Astrocyte of the spinal cord (primary cell): ENCODE results near the gene SEMG2.

Experiments
- DNase-seq: peaks from one replicate; pipeline ENCODE4 v3.0.0; 2011; ENCODE audit warnings: low read depth, low spot score
- H3K4me3 ChIP-seq: 2 replicates; pipeline ENCODE4 v1.5.1; 2011; ENCODE audit warnings: low read depth, mild to moderate bottlenecking, low read length, moderate library complexity
- CTCF ChIP-seq: IDR thresholded peaks from 2 replicates; pipeline ENCODE4 v1.5.1; 2012; ENCODE audit warnings: low read depth, mild to moderate bottlenecking, low read length, inconsistent platforms
- in situ Hi-C: cut with HindIII; loops from 2 replicates; pipeline ENCODE4 v1.10.0; 2017; ENCODE audit warnings: low sequenced_read_pairs

The SEMG2 gene

GRCh38 chr20:45223136-45223535 is 2.0 kb downstream of the SEMG2 start:
- no peak for TF ChIP-seq CTCF
- in situ Hi-C loops: no loop called here
- no peak overlapping the region for H3K4me3 ChIP-seq
- no peak for DNase-seq

- no peak for TF ChIP-seq CTCF
- no peak for DNase-seq
- H3K4me3 ChIP-seq: no peak overlapping the region
- in situ Hi-C loops: no loop called here
Observed at GRCh38 chr20:45226287-45226686, 5.1 kb downstream of the SEMG2 start.

GRCh38 chr20:45229264-45230056 is 8.3 kb downstream of the SEMG2 start:
- peak; percentile 44 for TF ChIP-seq CTCF
- in situ Hi-C loops: no loop called here
- DNase-seq: no peak

GRCh38 chr20:45230631-45231030 is 9.5 kb downstream of the SEMG2 start:
- DNase-seq: no peak
- in situ Hi-C loops: no loop called here
- no peak for TF ChIP-seq CTCF

More at GRCh38 chr20:45229264-45230056, 8.3 kb downstream of the SEMG2 start:
- H3K4me3 ChIP-seq: no peak overlapping the region

GRCh38 chr20:45235995-45236394 is 14.8 kb downstream of the SEMG2 start:
- no peak overlapping the region for H3K4me3 ChIP-seq
- in situ Hi-C loops: no loop called here
- no peak for DNase-seq
- TF ChIP-seq CTCF: peak; percentile 40

More at GRCh38 chr20:45230631-45231030, 9.5 kb downstream of the SEMG2 start:
- no peak overlapping the region for H3K4me3 ChIP-seq

- in situ Hi-C loops: no loop called here
- TF ChIP-seq CTCF: no peak
- H3K4me3 ChIP-seq: no peak overlapping the region
Observed at GRCh38 chr20:45238139-45238538, 17.0 kb downstream of the SEMG2 start.

More at GRCh38 chr20:45238139-45238538, 17.0 kb downstream of the SEMG2 start:
- DNase-seq: no peak
